ENCODE results near the gene GJD2. TPM values are rescaled to one million over a fixed set of nuclear protein-coding genes. Genes with fewer than 3 reads are reported as not detected.

Gene GJD2
- total RNA-seq, 4 donors from 2014 or later = not detected

DNA sequence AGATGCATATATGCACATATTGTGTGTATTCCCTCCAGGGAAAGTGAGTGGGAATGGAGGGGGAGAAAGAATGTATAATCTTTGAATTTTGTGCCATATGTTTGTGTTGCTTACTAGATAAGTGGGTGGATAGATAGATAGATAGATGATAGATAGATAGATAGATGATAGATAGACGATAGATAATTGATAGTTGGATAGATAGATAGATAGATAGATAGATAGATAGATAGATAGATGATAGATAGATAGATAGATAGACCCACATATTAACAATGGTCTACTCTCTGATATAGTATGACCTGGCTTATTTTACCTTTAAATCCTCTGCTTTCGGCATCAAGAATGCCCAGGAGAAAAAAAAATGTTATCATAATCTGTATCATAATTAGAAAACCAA is 21.2 kb downstream of the GJD2 start:
- no peak for TF ChIP-seq POLR2AphosphoS5 (IDR thresholded peaks at IDR 0.05)
- 85 to 91% methylated on average over 2 of the region's 2 CpGs for WGBS, 2 donors (ENCODE audit: low coverage in 1 of 2)
- no peaks in the 10 kb centered on the region for H3K9me3 ChIP-seq
- in situ Hi-C loops (cut with MboI; ENCODE audit: low pct_ligation_motif_present in 1 of 4, low pct_unique_long_range_greater_than_20kb in 1 of 4, low sequenced_read_pairs in 3 of 4) (no loop called here), intact Hi-C loops (cut with DNase I; ENCODE audit: low total_unique reads) (no loop called here)
- H3K36me3 ChIP-seq = no peaks in the 10 kb centered on the region
- no peaks in the 10 kb centered on the region for H3K27me3 ChIP-seq
- no peak overlapping the region for H3K4me3 ChIP-seq
- H3K4me1 ChIP-seq = no peaks in the 10 kb centered on the region
- H3K27ac ChIP-seq = no peak overlapping the region
- no peak for DNase-seq

DNA sequence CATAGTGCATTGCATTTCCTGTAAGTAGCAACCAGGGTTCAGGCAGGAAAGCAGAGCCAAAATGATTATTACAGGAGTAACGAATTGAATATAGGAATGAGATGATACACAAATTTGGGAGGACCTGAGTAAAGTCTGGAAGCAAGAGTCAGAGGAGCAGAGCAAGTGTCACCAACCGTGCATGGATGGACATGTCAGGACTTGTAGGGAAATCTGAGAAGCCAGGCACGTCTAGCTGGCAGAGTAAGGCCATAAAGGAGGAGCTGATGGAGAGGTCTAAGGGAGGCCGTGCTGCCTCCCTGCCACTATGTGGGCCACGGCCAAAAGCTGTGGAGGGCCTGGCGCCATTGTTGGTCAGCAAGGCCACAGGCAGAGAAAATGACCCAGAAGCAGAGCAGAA is 22.4 kb downstream of the GJD2 start:
- DNase-seq = no peak
- Histone ChIP-seq H3K27me3 (no peaks in the 10 kb centered on the region), H3K36me3 (no peaks in the 10 kb centered on the region), H3K27ac (no peak overlapping the region), H3K9me3 (no peaks in the 10 kb centered on the region), H3K4me3 (no peak overlapping the region), H3K4me1 (no peaks in the 10 kb centered on the region)
- 71% methylated on average over 6 of the region's 6 CpGs; no CpG with 5 or more reads in 1 of the 2 donors for WGBS, 2 donors (ENCODE audit: low coverage in 1 of 2)
- TF ChIP-seq EP300 (IDR thresholded peaks at IDR 0.05; ENCODE audit: low read depth) (no peak), POLR2AphosphoS5 (IDR thresholded peaks at IDR 0.05) (no peak), POLR2A (IDR thresholded peaks at IDR 0.05) (no peak), CTCF (IDR thresholded peaks at IDR 0.05) (no peak)
- in situ Hi-C loops (cut with MboI; ENCODE audit: low pct_ligation_motif_present in 1 of 4, low pct_unique_long_range_greater_than_20kb in 1 of 4, low sequenced_read_pairs in 3 of 4) (no loop called here), intact Hi-C loops (cut with DNase I; ENCODE audit: low total_unique reads) (no loop called here)

- intact Hi-C loops (cut with DNase I; ENCODE audit: low total_unique reads) = no loop called here
- WGBS, 2 donors (ENCODE audit: low coverage in 1 of 2) = 42 to 52% methylated on average over 3 of the region's 3 CpGs
- in situ Hi-C loops (cut with MboI; ENCODE audit: low pct_ligation_motif_present in 1 of 4, low pct_unique_long_range_greater_than_20kb in 1 of 4, low sequenced_read_pairs in 3 of 4) = no loop called here
- Histone ChIP-seq H3K36me3 (no peaks in the 10 kb centered on the region), H3K4me3 (no peak overlapping the region), H3K9me3 (no peaks in the 10 kb centered on the region), H3K27ac (no peak overlapping the region), H3K4me1 (no peaks in the 10 kb centered on the region), H3K27me3 (no peaks in the 10 kb centered on the region)
- TF ChIP-seq POLR2A (IDR thresholded peaks at IDR 0.05) = no peak
- no peak for TF ChIP-seq EP300 (IDR thresholded peaks at IDR 0.05; ENCODE audit: low read depth)
- no peak for TF ChIP-seq CTCF (IDR thresholded peaks at IDR 0.05)
- TF ChIP-seq POLR2AphosphoS5 (IDR thresholded peaks at IDR 0.05) = no peak
- no peak for DNase-seq
Observed at GRCh38 chr15:34730701-34731100, 24.1 kb downstream of the GJD2 start.

DNA sequence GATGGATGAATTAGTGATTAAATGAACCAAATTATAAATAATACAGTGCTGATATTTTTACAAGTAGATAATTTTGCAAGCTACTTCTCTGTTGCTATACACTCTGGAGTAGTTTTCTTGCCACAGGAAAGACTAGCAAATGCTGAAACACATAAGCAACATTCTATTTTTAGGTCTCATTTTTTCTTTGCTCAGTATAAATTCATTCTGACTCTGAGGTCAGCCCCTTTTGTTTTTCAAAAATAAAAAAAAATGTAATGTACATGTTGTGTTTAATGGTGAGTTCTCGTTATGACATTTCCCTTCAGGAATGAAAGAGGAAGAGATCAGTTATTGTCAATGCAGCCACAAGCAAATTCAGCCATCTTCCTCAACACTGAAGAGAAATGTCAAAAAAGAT is 24.9 kb downstream of the GJD2 start:
- WGBS, 2 donors (ENCODE audit: low coverage in 1 of 2) = 27 to 38% methylated on average over 1 of the region's 1 CpG
- in situ Hi-C loops (cut with MboI; ENCODE audit: low pct_ligation_motif_present in 1 of 4, low pct_unique_long_range_greater_than_20kb in 1 of 4, low sequenced_read_pairs in 3 of 4) = no loop called here
- no peak for TF ChIP-seq POLR2AphosphoS5 (IDR thresholded peaks at IDR 0.05)
- no peak for TF ChIP-seq EP300 (IDR thresholded peaks at IDR 0.05; ENCODE audit: low read depth)
- TF ChIP-seq CTCF (IDR thresholded peaks at IDR 0.05) = no peak
- no peak for TF ChIP-seq POLR2A (IDR thresholded peaks at IDR 0.05)
- intact Hi-C loops (cut with DNase I; ENCODE audit: low total_unique reads) = no loop called here
- Histone ChIP-seq H3K27ac (no peak overlapping the region), H3K4me1 (no peaks in the 10 kb centered on the region), H3K27me3 (no peaks in the 10 kb centered on the region), H3K9me3 (no peaks in the 10 kb centered on the region), H3K4me3 (no peak overlapping the region), H3K36me3 (no peaks in the 10 kb centered on the region)
- DNase-seq = no peak

DNA sequence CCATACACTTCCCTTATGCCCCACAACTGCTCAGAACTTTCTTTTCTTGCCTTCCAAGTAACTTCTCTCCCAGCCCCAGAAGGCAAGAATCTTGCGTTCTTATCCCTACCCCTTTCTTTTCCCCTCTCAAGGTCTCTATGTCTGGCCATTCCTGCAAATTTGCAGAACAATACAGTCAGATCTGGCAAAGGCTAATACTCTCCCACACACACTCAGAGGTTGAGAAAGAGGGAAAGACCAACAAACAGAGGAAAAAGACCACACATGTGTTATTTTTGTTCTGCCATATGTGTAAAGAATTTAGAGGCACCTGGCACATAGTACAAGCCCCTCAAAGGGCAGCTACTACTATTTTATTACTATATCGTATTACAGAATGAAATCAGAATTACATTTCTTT is 25.7 kb downstream of the GJD2 start:
- in situ Hi-C loops (cut with MboI; ENCODE audit: low pct_ligation_motif_present in 1 of 4, low pct_unique_long_range_greater_than_20kb in 1 of 4, low sequenced_read_pairs in 3 of 4) = no loop called here
- 65 to 69% methylated on average over 2 of the region's 2 CpGs for WGBS, 2 donors (ENCODE audit: low coverage in 1 of 2)
- H3K4me3 ChIP-seq = no peak overlapping the region
- no peaks in the 10 kb centered on the region for H3K27me3 ChIP-seq
- no peaks in the 10 kb centered on the region for H3K36me3 ChIP-seq
- no peak for DNase-seq
- H3K27ac ChIP-seq = no peak overlapping the region
- H3K9me3 ChIP-seq = no peaks in the 10 kb centered on the region
- intact Hi-C loops (cut with DNase I; ENCODE audit: low total_unique reads) = no loop called here
- TF ChIP-seq EP300 (IDR thresholded peaks at IDR 0.05; ENCODE audit: low read depth) = no peak
- TF ChIP-seq CTCF (IDR thresholded peaks at IDR 0.05) = no peak
- H3K4me1 ChIP-seq = no peaks in the 10 kb centered on the region
